ENCODE results near the gene FZR1.
"Not testable (repeated sequence)": the region's sequence is repeated elsewhere in the genome, so short reads cannot be mapped to it uniquely, and the experiment has no call there.

Gene FZR1

DNA sequence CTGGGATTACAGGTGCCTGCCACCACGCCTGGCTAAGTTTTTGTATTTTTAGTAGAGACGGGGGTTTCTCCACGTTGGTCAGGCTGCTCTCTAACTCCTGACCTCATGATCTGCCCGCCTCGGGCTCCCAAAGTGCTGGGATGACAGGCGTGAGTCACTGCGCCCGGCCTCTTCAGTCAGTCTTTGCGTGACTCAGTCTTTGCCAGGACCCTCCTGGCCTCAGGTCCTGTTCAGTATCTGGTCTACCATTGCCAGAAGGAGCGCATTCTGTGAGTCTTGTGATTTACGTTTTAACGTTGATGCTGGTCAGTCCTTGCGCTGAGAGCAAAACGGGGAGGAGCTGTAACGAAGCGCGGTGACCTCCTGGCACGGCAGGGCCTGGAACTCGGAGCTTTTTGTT, 59.0 kb downstream of the FZR1 start:
- DNase-seq (ENCODE audit: extremely low read depth in 1 of 2, low read depth in 1 of 2), result no peak

DNA sequence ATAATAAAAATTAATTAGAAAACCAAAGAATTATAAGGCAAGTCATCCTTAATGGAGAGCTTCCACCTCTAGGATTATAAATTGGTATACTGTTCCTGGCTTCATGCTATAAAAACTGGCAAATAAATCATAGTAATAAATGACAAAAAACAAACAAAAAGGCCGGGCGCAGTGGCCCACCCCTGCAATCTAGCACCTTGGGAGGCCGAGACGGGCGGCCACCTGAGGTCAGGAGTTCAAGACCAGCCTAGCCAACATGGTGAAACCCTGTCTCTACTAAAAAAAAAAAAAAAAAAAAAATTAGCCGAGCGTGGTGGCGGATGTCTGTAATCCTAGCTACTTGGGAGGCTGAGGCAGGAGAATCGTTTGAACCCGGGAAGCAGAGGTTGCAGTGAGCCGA, 63.9 kb downstream of the FZR1 start:
- DNase-seq (ENCODE audit: extremely low read depth in 1 of 2, low read depth in 1 of 2), result not testable (repeated sequence)

DNA sequence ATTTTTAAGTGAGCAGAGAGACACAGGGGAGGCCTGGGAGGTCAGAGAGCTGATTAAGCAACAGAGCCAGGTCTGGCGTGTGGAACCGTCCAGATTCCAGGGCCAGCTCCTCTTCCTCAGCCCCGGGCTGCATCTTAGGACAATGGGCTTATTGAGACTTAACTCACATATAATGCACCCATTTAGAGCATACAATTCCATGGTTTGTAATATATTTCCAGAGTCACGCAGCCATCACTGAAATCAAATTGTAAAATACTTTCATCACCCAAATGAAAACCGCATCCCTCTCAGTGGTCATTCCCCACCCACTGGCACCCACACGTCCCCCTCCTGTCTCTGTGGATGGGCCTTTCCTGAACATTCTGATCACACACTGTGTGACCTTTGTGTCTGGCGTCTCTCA, 64.5 kb downstream of the FZR1 start:
- DNase-seq (ENCODE audit: extremely low read depth in 1 of 2, low read depth in 1 of 2), result no peak

DNA sequence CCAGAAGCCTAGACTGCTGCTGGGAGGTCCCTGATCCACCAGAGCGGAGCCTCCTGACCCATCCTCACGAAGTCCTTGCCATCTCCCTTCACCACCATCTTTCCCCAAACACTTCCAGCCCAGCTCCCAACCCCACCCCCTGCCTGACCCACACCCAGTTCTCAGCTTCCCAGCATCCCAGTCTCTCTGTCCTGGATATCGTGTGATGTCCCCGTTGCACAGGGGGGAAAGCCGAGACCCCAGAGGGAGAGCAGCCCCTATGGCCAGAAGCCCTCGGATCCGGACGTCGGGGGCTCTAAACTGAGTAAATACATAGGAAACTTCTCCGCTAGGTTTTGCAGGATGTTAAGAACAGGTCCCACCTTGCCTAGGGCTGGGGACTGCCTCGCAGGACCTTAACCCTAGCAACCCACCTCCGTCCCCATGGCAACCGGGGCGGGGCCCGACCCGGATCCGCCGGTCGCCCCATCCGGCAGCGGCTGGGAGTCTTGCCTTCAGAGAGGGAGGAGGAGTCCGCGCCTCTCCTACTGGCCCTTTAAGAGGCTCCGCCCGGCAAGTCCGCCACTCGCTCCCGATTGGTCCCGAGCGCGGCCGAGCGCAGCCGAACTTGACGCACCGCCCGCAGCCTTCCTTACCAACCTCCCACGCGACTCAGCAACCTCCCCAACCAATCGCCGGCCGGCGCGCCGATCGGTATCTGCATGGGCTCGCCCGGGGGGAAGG, 66.2 kb downstream of the FZR1 start:
- peak; percentile 96 to 98 for DNase-seq (ENCODE audit: extremely low read depth in 1 of 2, low read depth in 1 of 2)

DNA sequence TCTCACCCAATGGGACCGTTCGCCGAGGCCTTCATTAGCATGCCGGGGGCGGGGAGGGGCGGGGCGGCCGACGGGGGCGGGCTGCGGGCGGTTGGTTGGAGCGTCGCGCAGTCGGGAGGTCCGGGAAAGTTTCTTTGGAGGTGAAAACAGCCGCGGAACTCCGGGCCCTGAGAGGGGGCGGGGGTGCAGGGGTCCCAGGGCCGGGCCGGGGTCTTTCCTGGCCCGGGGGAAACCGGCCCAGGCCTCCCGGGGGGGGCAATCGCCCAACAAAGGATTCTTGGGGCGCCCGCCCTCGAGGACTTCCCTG, 66.7 kb downstream of the FZR1 start, which contains the start of gene HMG20B:
TSS of gene HMG20B (plus strand) at position 90 of the 307 bp plus-strand sequence. CDS start 366 bp downstream, outside the sequence.
- no peak for DNase-seq (ENCODE audit: extremely low read depth in 1 of 2, low read depth in 1 of 2)

DNA sequence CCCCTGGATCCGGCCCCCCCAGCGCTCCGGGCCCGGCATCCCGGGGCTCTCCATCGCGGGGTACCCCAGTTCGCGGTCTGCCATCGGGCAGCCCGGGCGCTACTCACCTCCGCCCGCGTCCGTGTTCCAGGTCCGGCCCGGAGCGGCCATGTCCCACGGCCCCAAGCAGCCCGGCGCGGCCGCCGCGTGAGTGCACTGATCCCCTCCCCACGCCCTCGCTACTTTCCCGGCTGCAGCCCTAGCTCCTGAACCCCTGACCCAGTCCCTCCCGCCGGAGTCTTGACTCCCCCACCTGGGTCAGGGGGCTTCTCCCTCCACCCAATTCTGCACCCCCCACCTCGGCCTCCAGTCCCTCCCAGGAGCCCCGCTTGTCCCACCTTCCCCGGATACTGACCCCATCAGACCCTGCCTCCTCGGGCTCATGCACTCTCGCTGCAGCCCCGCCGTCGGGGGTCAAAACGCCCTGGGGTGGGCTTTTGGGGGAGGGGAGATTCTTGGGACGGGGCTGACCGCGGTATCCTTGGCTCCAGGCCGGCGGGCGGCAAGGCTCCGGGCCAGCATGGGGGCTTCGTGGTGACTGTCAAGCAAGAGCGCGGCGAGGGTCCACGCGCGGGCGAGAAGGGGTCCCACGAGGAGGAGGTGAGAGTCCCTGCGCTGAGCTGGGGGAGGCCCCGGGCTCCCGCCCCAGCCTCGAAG, 67.2 kb downstream of the FZR1 start:
- DNase-seq (ENCODE audit: extremely low read depth in 1 of 2, low read depth in 1 of 2), result no peak

DNA sequence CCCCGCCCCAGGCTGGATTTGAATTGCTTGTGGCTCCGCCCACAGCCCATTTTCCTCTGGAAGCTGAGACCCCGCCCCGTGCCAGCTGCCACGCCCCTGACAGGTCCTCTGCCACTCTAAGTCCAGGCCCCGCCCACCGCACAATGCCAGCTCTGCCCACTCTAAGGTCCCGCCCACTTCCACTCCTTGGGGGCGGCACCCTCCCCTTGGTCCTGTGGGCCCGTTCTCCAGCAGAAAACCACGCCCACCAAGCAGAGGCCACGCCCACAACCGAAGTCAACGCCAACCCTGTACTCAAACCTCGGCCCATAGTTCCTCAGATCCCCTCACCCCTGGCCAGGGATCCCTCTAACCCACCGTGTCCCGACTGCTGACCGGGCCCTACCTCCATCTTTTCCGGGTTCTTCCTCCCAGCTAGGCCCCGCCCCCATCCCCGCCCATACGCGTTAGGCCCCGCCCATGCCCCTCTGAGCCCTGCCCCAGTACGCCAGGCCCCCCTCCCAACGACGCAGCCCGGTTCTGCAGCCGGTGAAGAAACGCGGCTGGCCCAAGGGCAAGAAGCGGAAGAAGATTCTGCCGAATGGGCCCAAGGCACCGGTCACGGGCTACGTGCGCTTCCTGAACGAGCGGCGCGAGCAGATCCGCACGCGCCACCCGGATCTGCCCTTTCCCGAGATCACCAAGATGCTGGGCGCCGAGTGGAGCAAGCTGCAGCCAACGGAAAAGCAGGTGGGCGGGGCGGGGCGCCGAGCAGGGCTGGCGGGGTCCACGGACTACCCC, 67.9 kb downstream of the FZR1 start:
- peak; percentile 48 to 59 for DNase-seq (ENCODE audit: extremely low read depth in 1 of 2, low read depth in 1 of 2)

DNA sequence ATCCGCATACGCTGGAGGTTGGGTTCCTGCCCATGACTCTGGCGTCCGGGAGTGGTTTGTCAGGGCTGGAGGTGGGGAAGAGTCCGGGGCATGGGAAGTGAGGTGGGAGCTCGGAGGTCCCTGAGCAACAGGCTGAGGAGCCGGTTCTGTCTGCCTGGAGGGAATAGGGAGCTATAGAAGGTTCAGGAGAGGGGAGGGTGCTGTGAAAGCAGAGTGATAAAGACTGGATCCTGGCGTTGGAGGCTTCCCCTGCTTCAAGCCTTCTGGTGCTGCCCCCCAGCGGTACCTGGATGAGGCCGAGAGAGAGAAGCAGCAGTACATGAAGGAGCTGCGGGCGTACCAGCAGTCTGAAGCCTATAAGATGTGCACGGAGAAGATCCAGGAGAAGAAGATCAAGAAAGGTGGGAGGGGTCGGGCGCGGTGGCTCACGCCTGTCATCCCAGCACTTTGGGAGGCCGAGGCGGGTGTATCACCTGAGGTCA, 69.2 kb downstream of the FZR1 start:
- DNase-seq (ENCODE audit: extremely low read depth in 1 of 2, low read depth in 1 of 2), result no peak

DNA sequence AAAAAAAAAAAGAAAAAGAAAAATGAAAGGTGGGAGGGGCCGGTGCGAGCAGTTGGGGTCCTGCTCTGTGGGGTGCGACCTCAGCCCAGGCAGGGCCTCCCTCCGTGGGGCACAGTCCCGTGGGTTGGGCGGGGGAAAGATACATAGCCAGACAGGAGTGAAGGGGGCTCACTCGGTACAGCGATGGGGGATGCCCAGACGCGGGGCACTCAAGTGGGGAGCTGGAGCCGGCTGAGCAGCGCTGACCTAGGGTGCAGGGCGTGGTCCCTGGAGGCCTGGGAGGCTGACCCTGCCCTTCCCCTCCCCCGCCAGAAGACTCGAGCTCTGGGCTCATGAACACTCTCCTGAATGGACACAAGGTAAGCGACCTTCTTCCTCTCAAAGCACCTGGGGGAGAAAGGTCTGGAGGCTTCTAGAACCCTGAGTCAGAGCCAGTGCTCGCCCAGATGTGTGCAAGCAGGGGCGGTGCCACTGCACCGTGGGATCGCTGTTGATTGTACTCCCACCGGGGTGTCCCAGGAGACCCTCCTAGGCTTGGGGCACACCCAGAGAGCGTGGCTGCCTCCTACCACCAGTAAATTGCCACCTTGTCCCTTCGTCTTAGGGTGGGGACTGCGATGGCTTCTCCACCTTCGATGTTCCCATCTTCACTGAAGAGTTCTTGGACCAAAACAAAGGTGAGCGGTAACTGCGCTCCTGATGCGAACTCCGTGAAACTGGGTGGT, 70.0 kb downstream of the FZR1 start:
- DNase-seq (ENCODE audit: extremely low read depth in 1 of 2, low read depth in 1 of 2), result no peak

DNA sequence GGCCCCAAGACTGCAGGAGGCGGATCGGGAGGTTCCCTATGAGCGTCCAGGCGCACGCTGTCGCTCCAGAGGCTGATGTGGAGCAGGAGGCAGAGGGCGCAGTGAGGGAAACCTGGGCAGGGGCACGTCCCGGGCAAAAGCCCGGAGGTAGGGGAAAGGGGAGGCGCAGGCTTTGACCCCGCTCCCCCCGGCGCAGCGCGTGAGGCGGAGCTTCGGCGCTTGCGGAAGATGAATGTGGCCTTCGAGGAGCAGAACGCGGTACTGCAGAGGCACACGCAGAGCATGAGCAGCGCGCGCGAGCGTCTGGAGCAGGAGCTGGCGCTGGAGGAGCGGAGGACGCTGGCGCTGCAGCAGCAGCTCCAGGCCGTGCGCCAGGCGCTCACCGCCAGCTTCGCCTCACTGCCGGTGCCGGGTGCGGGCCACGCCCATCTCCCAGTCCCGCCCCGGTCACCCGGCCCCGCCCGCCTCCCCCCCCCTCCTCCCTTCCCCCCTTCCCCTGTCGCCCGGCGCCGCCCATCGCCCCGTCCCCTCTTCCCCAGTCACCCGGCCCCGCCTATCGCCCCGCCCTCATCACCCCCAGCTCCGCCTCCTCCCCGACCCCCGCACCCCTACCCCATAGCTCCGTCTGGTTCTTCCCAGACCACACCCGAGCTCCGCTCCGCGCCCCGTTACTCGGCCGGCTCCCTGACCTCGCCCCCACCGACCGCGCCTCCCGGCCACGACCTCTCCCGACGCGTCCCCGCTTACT, 70.8 kb downstream of the FZR1 start:
- no peak for DNase-seq (ENCODE audit: extremely low read depth in 1 of 2, low read depth in 1 of 2)

DNA sequence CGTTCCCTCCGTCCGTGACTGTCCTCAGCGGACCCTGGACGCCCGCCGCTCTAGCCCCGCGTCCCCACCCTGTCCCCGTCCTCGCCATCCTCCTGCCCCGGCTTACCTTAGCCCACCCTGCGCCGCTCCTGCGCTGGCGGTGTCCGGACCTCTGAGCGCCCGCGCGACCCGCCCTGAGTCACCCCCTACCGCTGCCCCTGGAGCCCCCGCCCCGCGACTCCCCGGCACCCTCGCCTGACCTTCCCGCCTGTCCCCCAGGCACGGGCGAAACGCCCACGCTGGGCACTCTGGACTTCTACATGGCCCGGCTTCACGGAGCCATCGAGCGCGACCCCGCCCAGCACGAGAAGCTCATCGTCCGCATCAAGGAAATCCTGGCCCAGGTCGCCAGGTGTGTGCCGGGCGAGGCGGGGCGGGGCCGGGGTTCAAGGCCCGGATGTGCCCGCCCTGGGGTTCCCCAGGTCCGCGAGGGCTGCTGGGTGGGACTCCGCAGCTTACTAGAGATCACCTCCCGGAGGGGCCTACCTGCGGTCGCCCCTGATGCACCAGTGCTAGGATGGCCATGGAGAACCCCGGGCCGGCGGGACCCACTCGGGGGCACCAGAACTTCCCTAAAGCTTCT, 71.7 kb downstream of the FZR1 start:
- DNase-seq (ENCODE audit: extremely low read depth in 1 of 2, low read depth in 1 of 2), result no peak

DNA sequence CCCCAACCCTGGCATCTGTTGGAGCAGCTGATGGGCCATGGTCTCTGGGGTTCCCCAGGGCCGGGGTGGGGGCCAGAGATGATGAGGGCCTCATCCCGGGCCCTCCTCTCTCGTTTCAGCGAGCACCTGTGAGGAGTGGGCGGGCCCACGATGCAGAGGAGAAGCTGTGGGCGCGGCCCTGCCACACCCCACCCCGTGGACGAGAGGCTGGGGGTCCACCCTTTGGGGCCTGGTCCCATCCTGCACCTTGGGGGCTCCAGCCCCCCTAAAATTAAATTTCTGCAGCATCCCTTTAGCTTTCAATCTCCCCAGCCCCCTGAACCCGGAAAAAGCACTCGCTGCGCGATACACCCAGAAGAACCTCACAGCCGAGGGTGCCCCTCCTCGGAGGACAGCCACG, 72.3 kb downstream of the FZR1 start:
- no peak for DNase-seq (ENCODE audit: extremely low read depth in 1 of 2, low read depth in 1 of 2)

DNA sequence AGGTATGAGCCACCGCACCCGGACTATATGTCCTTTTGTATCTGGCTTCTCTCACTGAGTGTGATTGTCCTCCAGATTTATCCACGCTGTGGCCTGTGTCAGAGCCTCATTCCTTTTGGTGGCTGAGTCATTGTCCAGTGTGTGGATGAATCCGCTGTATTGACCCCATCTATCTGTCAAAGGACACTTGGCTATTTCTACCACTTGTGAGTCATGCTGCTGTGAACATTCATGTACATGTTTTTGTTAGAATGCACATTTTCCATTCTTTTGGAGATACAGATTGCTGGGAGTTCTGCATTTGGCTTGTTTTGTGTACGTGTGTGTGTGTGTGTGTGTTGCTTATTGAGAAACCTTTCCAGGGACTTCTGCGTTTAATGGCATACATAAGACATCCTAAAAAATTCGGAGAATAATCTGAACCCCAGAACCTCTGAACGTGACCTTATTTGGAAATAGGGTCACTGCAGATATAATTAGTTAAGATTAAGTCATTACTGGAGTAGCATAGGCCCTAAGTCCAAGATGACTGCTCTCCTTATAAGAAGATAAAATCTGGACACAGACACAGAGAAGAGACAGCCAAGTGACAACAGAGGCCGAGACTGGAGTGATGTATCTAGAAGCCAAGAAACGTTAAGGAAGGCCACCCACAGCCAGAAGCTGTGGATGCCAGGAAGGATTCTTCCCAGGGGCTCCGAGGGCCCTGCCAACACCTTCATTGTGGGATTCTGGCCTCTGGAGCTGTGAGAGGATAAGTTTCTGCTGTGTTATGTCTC, 74.2 kb downstream of the FZR1 start:
- no peak for DNase-seq (ENCODE audit: extremely low read depth in 1 of 2, low read depth in 1 of 2)

DNA sequence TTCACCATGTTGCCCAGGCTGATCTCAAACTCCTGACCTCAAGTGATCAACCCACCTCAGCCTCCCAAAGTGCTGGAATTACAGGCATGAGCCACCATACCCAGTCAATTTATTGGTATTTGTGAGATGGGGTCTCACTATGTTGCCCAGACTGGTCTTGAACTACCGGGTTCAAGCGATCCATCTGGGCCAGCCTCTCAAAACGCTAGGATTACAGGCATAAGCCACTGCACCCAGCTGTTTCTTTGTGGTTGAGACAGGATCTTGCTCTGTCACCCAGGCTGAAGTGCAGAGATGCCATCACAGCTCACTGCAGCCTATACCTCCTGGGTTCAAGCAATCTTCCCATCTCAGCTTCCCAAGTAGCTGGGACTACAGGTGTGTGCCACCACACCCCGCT, 75.7 kb downstream of the FZR1 start:
- not testable (repeated sequence) for DNase-seq (ENCODE audit: extremely low read depth in 1 of 2, low read depth in 1 of 2)

DNA sequence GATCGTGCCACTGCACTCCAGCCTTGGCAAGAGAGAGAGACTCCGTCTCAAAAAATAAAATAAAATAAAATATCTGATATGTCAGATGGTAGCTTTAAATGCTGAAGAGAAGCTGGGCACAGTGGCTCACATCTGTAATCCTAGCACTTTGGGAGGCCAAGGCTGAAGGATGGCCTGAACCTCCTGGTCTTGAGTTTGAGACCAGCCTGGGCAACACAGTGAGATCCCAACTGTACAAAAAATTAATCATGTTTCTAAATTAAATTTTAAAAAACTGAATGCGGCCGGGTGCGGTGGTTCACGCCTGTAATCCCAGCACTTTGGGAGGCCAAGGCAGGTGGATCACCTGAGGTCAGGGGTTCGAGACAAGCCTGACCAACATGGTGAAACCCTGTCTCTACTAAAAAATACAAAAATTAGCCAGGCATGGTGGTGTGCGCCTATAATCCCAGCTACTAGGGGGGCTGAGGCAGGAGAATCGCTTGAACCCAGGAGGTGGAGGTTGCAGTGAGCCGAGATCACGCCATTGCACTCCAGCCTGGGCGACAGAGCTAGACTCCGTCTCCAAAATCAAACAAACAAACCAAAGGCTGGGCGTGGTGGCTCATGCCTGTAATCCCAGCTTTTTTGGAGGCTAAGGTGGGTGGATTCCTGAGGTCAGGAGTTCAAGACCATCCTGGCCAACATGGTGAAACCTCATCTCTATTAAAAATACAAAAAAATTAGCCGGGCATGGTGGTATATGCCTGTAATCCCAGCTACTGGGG, 78.1 kb downstream of the FZR1 start:
- not testable (repeated sequence) for DNase-seq (ENCODE audit: extremely low read depth in 1 of 2, low read depth in 1 of 2)

DNA sequence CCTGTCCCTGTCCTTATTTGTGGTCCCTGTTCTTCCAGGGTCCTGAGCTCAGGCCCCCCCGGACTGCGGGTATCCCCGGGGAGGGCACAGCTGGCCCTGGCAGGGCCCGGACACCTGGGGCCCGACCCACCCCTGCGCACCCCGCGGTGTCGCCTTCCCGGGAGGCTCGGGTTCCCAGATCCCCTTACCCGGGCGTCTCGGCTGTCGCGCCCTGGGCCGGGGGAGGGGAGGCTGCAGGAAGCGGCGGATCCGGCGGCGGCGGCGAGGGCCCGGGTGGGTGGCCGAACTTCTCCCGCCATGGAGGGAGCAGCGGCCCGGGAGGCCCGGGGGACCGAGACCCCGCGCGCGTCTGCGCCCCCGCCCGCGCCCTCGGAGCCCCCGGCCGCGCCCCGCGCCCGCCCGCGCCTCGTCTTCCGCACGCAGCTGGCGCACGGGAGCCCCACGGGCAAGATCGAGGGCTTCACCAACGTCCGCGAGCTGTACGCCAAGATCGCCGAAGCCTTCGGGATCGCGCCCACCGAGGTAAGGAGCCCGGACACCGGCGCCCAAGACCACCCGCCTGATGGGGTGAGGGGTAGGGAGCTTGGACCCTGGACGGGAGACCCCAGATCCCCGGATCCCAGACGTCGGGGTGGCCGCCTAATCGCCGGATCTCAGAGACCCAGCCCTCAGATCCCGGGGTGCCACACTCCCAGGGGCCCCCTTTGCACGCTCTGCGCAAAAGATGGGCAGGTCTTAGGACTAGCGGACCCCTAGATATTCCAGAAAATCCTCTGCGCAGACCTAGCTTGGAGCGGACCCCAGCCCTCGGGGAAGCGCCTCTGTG, 79.4 kb downstream of the FZR1 start, which contains the start of gene GIPC3:
TSS of gene GIPC3 (plus strand) at position 178 of the 826 bp plus-strand sequence. CDS start at position 298, 120 bp downstream.
- DNase-seq (ENCODE audit: extremely low read depth in 1 of 2, low read depth in 1 of 2), result no peak

DNA sequence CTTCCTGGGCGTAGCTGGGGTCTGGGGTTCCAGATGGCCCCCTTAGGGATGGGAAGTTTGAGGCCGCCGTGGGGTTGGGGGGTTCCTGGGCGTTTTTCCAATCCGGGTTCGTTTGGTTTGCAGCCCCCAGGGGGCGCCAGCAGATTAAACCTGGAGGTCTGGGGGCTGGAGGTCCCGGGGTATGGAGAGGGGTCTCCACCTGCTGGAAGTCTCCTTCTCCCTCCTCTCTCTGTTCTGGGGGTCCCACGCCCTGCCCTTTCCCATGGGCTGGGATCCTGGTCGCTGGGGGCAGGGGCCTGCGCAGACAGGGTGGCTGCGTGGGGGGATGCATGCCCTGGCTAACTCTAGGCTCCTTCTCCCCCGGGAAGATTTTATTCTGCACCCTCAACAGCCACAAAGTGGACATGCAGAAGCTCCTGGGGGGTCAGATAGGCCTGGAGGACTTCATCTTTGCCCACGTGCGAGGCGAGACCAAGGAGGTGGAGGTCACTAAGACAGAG, 80.1 kb downstream of the FZR1 start:
- peak in 1 of 2 donors; percentile 43 for DNase-seq (ENCODE audit: extremely low read depth in 1 of 2, low read depth in 1 of 2)
